Esophagus muscularis mucosa (tissue), 4 donors: ENCODE results near the gene UFD1. TPM values are rescaled to one million over a fixed set of nuclear protein-coding genes. Genes with fewer than 3 reads are reported as not detected.

ENCODE experiments used
- DNase-seq: peaks from one replicate; pipeline ENCODE4 v3.0.0-alpha.2; 2017; ENCODE audit errors: extremely low spot score
- H3K27ac ChIP-seq, 4 donors: fragments of 200-600 bp; sonication (generic); replicated peaks in 1 of 4; 1 replicate in 3 of 4; 2 replicates in 1 of 4; pipeline ENCODE4 v1.5.1; 2016 to 2019; ENCODE audit warnings: mild to moderate bottlenecking in 1 of 4
- H3K27me3 ChIP-seq, 4 donors: fragments of 200-600 bp; sonication (generic); one replicate each; pipeline versions ENCODE4 v1.5.1 to v1.6.0; 2016 to 2019
- H3K36me3 ChIP-seq, 4 donors: fragments of 200-600 bp; sonication (generic); one replicate each; pipeline ENCODE4 v1.5.1; 2016 to 2019
- H3K4me1 ChIP-seq, 4 donors: fragments of 200-600 bp; sonication (generic); one replicate each; pipeline ENCODE4 v1.5.1; 2016 to 2019
- H3K4me3 ChIP-seq, 4 donors: fragments of 200-600 bp; sonication (generic); 1 replicate in 2 of 4; 2 replicates in 2 of 4; pipeline ENCODE4 v1.5.1; 2016 to 2019; ENCODE audit warnings: mild to moderate bottlenecking in 4 of 4, moderate library complexity in 1 of 4
- H3K9me3 ChIP-seq, 4 donors: fragments of 200-600 bp; sonication (generic); 1 replicate in 3 of 4; 2 replicates in 1 of 4; pipeline ENCODE4 v1.5.1; 2016 to 2019
- CTCF ChIP-seq, 3 experiments: fragments of 200-600 bp in 2 of 3; fragments of 450-650 bp in 1 of 3; sonication (generic) in 2 of 3; IDR thresholded peaks; one replicate each; pipeline ENCODE4 v1.5.1; 2017 to 2019; ENCODE audit warnings: antibody characterized with exemption in 3 of 3, mild to moderate bottlenecking in 2 of 3, moderate library complexity in 1 of 3
- EP300 ChIP-seq: sonication (generic); formaldehyde crosslinking; IDR thresholded peaks from one replicate; pipeline ENCODE4 v1.6.1; 2017; ENCODE audit warnings: antibody characterized with exemption
- POLR2A ChIP-seq: fragments of 450-650 bp; IDR thresholded peaks from one replicate; pipeline ENCODE4 v1.6.1; 2017; ENCODE audit warnings: antibody characterized with exemption, moderate library complexity, mild to moderate bottlenecking, low read depth
- POLR2AphosphoS5 ChIP-seq, 2 donors: sonication (generic); formaldehyde crosslinking; IDR thresholded peaks; one replicate each; pipeline ENCODE4 v1.6.1; 2017; ENCODE audit warnings: antibody characterized with exemption in 2 of 2
- WGBS: methylation state at CpG from one replicate; pipeline ENCODE4 v1.1.5; 2018; 5-methylcytosine and 5-hydroxymethylcytosine counted together
- intact Hi-C: fragments of 100-400 bp; cut with DNase I; formaldehyde crosslinking; loops from one replicate; pipeline ENCODE4 v1.15.1; 2023
- total RNA-seq, 4 donors: library from RNA; depleted of rRNA; stranded (reverse); fragments of >200 nt; gene quantifications; one replicate each; pipeline versions ENCODE4 v1.1.0 to v1.2.1, GENCODE V29; 2016

The UFD1 gene
- total RNA-seq, 4 donors from 2014 or later, result 54.8 to 65.2 (median 57.1) TPM

GRCh38 chr22:19406281-19406811, 72.6 kb downstream of the UFD1 start:
- Histone ChIP-seq H3K9me3 (no peaks in the 10 kb centered on the region), H3K27ac (no peak overlapping the region), H3K27me3 (no peaks in the 10 kb centered on the region), H3K36me3 (peaks cover 35 to 71% (median 65%) of the 10 kb centered on the region in 4 donors), H3K4me3 (no peak overlapping the region), H3K4me1 (peaks cover 0 to 14% (median 3%) of the 10 kb centered on the region in 4 donors)
- DNase-seq, result no peak
- 79% methylated on average over 3 of the region's 3 CpGs for WGBS
- intact Hi-C loops, result no loop called here
- no peak for TF ChIP-seq POLR2A
- TF ChIP-seq EP300, result no peak
- no peak for TF ChIP-seq POLR2AphosphoS5 (IDR thresholded peaks at IDR 0.05)
- TF ChIP-seq CTCF (IDR thresholded peaks at IDR 0.05), result no peak

DNA sequence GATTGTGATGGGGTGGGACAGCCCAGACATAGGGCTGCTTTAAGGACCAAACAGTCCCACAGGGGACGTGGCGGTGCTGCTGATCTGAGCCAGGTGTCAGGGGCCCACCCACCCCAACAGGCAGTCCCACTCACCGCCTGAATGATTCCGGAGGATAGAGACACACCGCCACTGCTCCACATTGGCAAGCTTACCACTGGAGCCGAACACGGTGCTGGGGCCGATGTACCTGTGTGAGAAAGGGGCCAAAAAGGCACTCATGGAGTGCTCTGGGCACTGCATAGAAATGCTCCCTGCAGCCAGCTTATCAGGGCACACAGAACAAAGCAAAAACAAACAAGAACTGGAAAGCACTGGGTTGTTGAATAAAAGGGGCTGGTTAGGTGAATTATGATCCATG, 73.3 kb downstream of the UFD1 start:
- no peak for TF ChIP-seq POLR2A
- no peak for TF ChIP-seq CTCF (IDR thresholded peaks at IDR 0.05)
- H3K36me3 ChIP-seq, result peaks cover 35 to 76% (median 71%) of the 10 kb centered on the region in 4 donors
- H3K27me3 ChIP-seq, result no peaks in the 10 kb centered on the region
- no peak overlapping the region for H3K27ac ChIP-seq
- H3K4me3 ChIP-seq, result no peak overlapping the region
- DNase-seq, result no peak
- peaks cover 0 to 11% (median 0%) of the 10 kb centered on the region in 4 donors for H3K4me1 ChIP-seq
- H3K9me3 ChIP-seq, result no peaks in the 10 kb centered on the region
- WGBS, result no CpG with 5 or more reads among the region's 8 CpGs
- intact Hi-C loops, result no loop called here

GRCh38 chr22:19405133-19405532, 73.9 kb downstream of the UFD1 start:
- Histone ChIP-seq H3K27me3 (no peaks in the 10 kb centered on the region), H3K36me3 (peaks cover 37 to 78% (median 70%) of the 10 kb centered on the region in 4 donors), H3K4me1 (peaks cover 0 to 11% (median 0%) of the 10 kb centered on the region in 4 donors), H3K9me3 (no peaks in the 10 kb centered on the region), H3K27ac (no peak overlapping the region), H3K4me3 (no peak overlapping the region)
- intact Hi-C loops, result no loop called here
- TF ChIP-seq POLR2A (no peak), POLR2AphosphoS5 (IDR thresholded peaks at IDR 0.05) (no peak), CTCF (IDR thresholded peaks at IDR 0.05) (no peak), EP300 (no peak)
- WGBS, result 84% methylated on average over 4 of the region's 4 CpGs
- DNase-seq, result no peak

- H3K4me3 ChIP-seq, result no peak overlapping the region
- H3K36me3 ChIP-seq, result peaks cover 39 to 78% (median 69%) of the 10 kb centered on the region in 4 donors
- 98% methylated on average over 3 of the region's 3 CpGs for WGBS
- no peak for TF ChIP-seq POLR2AphosphoS5 (IDR thresholded peaks at IDR 0.05)
- no peak for TF ChIP-seq CTCF (IDR thresholded peaks at IDR 0.05)
- TF ChIP-seq POLR2A, result no peak
- no peak for TF ChIP-seq EP300
- H3K27ac ChIP-seq, result no peak overlapping the region
- no peak for DNase-seq
- intact Hi-C loops, result no loop called here
- H3K9me3 ChIP-seq, result no peaks in the 10 kb centered on the region
- peaks cover 0 to 11% (median 0%) of the 10 kb centered on the region in 4 donors for H3K4me1 ChIP-seq
- no peaks in the 10 kb centered on the region for H3K27me3 ChIP-seq
These were observed 74.3 kb downstream of the UFD1 start for GRCh38 chr22:19404676-19405075.

GRCh38 chr22:19402642-19403191, 76.3 kb downstream of the UFD1 start:
- TF ChIP-seq EP300 (no peak), CTCF (IDR thresholded peaks at IDR 0.05) (no peak), POLR2A (no peak), POLR2AphosphoS5 (IDR thresholded peaks at IDR 0.05) (no peak)
- Histone ChIP-seq H3K4me3 (no peak overlapping the region), H3K27ac (no peak overlapping the region), H3K27me3 (no peaks in the 10 kb centered on the region), H3K4me1 (peaks cover 0 to 9% (median 0%) of the 10 kb centered on the region in 4 donors), H3K36me3 (peaks cover 34 to 77% (median 64%) of the 10 kb centered on the region in 4 donors), H3K9me3 (no peaks in the 10 kb centered on the region)
- WGBS, result 98% methylated on average over 4 of the region's 4 CpGs
- DNase-seq, result no peak
- intact Hi-C loops, result no loop called here
